ENCODE measurements around the gene ERC2. TPM values are rescaled to one million over a fixed set of nuclear protein-coding genes. Genes with fewer than 3 reads are reported as not detected.
A peak's percentile ranks its signal among the peaks of the same experiment; 100 is the strongest.
"Not testable (repeated sequence)": the region's sequence is repeated elsewhere in the genome, so short reads cannot be mapped to it uniquely, and the experiment has no call there.

Gene ERC2
- total and polyA plus RNA-seq, 9 donors, result 0.52 to 2.0 (median 0.82) TPM

DNA sequence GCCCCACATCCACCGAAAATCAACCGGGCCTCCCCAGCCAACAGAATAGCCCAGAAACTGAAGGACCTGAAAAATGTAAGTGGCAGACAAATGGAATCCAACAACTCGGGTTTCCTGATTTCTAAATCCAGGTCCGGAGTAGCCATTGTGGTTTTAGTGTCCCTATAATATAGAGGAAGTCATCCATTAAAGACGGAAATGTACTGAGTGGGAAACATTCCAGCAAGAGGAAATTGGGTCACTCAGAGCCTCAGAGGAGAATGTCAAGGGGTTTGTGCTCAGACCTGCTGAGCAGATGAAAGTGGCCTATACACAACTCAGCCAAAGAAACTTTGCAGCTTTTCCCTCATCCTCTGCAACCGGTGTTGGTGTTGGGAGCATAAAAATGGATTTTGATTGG is 366.7 kb downstream of the ERC2 start:
- no peaks in the 10 kb centered on the region for H3K9me3 ChIP-seq (replicated peaks; ENCODE audit: control insufficient read depth, low read depth, low read length)
- H3K36me3 ChIP-seq (ENCODE audit: control insufficient read depth, insufficient read depth, low read length), result no peaks in the 10 kb centered on the region
- no peaks in the 10 kb centered on the region for H3K4me1 ChIP-seq (ENCODE audit: control insufficient read depth, insufficient read depth, low read length)
- no peak overlapping the region for H3K4me3 ChIP-seq (ENCODE audit: low read length)
- WGBS (ENCODE audit: insufficient coverage), result 45% methylated on average over 2 of the region's 6 CpGs
- H3K27ac ChIP-seq (ENCODE audit: low read length), result no peak overlapping the region
- no peak for DNase-seq
- H3K27me3 ChIP-seq (ENCODE audit: control insufficient read depth, insufficient read depth, low read length), result no peaks in the 10 kb centered on the region

- no CpG with 5 or more reads among the region's 2 CpGs for WGBS (ENCODE audit: insufficient coverage)
- H3K4me3 ChIP-seq (ENCODE audit: low read length), result no peak overlapping the region
- H3K9me3 ChIP-seq (replicated peaks; ENCODE audit: control insufficient read depth, low read depth, low read length), result no peaks in the 10 kb centered on the region
- DNase-seq, result peak; percentile 92
- H3K27ac ChIP-seq (ENCODE audit: low read length), result no peak overlapping the region
- H3K36me3 ChIP-seq (ENCODE audit: control insufficient read depth, insufficient read depth, low read length), result no peaks in the 10 kb centered on the region
- no peaks in the 10 kb centered on the region for H3K4me1 ChIP-seq (ENCODE audit: control insufficient read depth, insufficient read depth, low read length)
- no peaks in the 10 kb centered on the region for H3K27me3 ChIP-seq (ENCODE audit: control insufficient read depth, insufficient read depth, low read length)
Measured at GRCh38 chr3:56096999-56097398, 371.3 kb downstream of the ERC2 start.

DNA sequence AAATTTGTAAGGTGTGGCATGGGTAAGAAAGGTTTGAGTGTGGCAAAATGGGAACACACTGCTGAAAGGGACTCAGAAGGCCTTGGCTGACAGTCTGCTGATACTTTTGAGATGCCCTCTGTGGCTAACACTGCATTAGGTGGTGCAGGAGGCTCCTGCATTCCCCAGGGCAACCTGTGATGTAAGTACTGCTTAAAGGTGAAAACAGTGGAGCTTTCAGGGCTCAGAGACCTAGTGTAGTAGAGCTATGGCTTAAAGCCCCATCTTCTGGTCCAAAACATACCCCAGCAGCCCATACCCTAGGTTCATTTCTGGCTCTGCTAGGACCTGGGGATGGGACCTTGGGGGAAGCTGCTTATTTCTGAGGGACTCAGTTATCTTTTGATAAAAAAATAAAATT is 374.1 kb downstream of the ERC2 start:
- Histone ChIP-seq H3K9me3 (replicated peaks; ENCODE audit: control insufficient read depth, low read depth, low read length) (no peaks in the 10 kb centered on the region), H3K27me3 (ENCODE audit: control insufficient read depth, insufficient read depth, low read length) (no peaks in the 10 kb centered on the region), H3K27ac (ENCODE audit: low read length) (no peak overlapping the region), H3K36me3 (ENCODE audit: control insufficient read depth, insufficient read depth, low read length) (no peaks in the 10 kb centered on the region), H3K4me3 (ENCODE audit: low read length) (no peak overlapping the region), H3K4me1 (ENCODE audit: control insufficient read depth, insufficient read depth, low read length) (no peaks in the 10 kb centered on the region)
- no peak for DNase-seq

DNA sequence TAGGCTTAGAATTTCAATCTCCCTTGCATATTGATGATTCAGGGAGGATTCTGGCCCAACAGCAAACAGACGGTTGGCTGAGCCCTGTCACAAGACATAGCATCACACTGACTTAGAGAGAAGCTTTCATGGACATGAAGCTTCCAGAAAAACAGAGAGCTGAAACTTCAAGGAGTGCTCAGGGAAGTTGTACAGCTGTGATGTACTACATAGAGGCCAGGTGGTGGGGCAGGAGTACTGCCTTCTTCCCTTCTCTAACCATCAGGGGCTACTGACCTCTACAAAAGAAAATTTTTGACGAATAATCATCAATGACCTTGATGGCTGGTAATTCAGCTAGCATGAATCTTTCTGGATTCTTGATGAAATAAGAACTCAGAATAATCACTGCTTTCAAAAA is 378.5 kb downstream of the ERC2 start:
- Histone ChIP-seq H3K4me3 (ENCODE audit: low read length) (no peak overlapping the region), H3K4me1 (ENCODE audit: control insufficient read depth, insufficient read depth, low read length) (no peaks in the 10 kb centered on the region), H3K9me3 (replicated peaks; ENCODE audit: control insufficient read depth, low read depth, low read length) (no peaks in the 10 kb centered on the region), H3K27me3 (ENCODE audit: control insufficient read depth, insufficient read depth, low read length) (no peaks in the 10 kb centered on the region), H3K27ac (ENCODE audit: low read length) (no peak overlapping the region), H3K36me3 (ENCODE audit: control insufficient read depth, insufficient read depth, low read length) (no peaks in the 10 kb centered on the region)
- no CpG with 5 or more reads among the region's 2 CpGs for WGBS (ENCODE audit: insufficient coverage)
- DNase-seq, result no peak

GRCh38 chr3:56087451-56088053 is 380.7 kb downstream of the ERC2 start:
- Histone ChIP-seq H3K9me3 (replicated peaks; ENCODE audit: control insufficient read depth, low read depth, low read length) (no peaks in the 10 kb centered on the region), H3K27ac (ENCODE audit: low read length) (peak overlapping the region; percentile 47), H3K4me3 (ENCODE audit: low read length) (no peak overlapping the region), H3K4me1 (ENCODE audit: control insufficient read depth, insufficient read depth, low read length) (no peaks in the 10 kb centered on the region), H3K36me3 (ENCODE audit: control insufficient read depth, insufficient read depth, low read length) (no peaks in the 10 kb centered on the region), H3K27me3 (ENCODE audit: control insufficient read depth, insufficient read depth, low read length) (no peaks in the 10 kb centered on the region)
- WGBS (ENCODE audit: insufficient coverage), result no CpG with 5 or more reads among the region's 10 CpGs
- peak; percentile 60 for DNase-seq

GRCh38 chr3:56086355-56086754 is 381.9 kb downstream of the ERC2 start:
- DNase-seq, result no peak
- H3K27ac ChIP-seq (ENCODE audit: low read length), result peak overlapping the region; percentile 13
- H3K4me3 ChIP-seq (ENCODE audit: low read length), result no peak overlapping the region
- no peaks in the 10 kb centered on the region for H3K9me3 ChIP-seq (replicated peaks; ENCODE audit: control insufficient read depth, low read depth, low read length)
- WGBS (ENCODE audit: insufficient coverage), result no CpG with 5 or more reads among the region's 1 CpG
- no peaks in the 10 kb centered on the region for H3K27me3 ChIP-seq (ENCODE audit: control insufficient read depth, insufficient read depth, low read length)
- no peaks in the 10 kb centered on the region for H3K4me1 ChIP-seq (ENCODE audit: control insufficient read depth, insufficient read depth, low read length)
- no peaks in the 10 kb centered on the region for H3K36me3 ChIP-seq (ENCODE audit: control insufficient read depth, insufficient read depth, low read length)

DNA sequence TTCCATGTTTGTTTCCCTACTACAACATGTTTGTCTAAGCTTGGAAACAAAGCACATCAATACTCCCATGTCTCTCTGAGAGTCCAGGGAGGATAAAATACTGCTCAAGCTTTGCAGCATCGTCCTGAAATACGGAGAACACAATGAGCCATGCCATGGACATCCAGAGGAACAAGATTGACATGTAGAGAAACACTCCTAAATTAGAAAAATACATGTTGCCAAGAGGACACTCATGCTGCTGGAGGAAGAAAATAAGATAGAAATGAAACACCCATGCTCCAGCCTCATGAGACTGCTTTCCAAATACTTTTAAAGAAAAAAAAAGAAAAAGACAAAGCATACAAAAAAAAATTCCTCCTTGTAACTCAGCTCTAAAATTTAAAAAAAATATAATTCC is 387.0 kb downstream of the ERC2 start:
- no peaks in the 10 kb centered on the region for H3K4me1 ChIP-seq (ENCODE audit: control insufficient read depth, insufficient read depth, low read length)
- H3K27me3 ChIP-seq (ENCODE audit: control insufficient read depth, insufficient read depth, low read length), result no peaks in the 10 kb centered on the region
- no peak overlapping the region for H3K27ac ChIP-seq (ENCODE audit: low read length)
- no peaks in the 10 kb centered on the region for H3K9me3 ChIP-seq (replicated peaks; ENCODE audit: control insufficient read depth, low read depth, low read length)
- H3K4me3 ChIP-seq (ENCODE audit: low read length), result no peak overlapping the region
- no CpG with 5 or more reads among the region's 2 CpGs for WGBS (ENCODE audit: insufficient coverage)
- H3K36me3 ChIP-seq (ENCODE audit: control insufficient read depth, insufficient read depth, low read length), result no peaks in the 10 kb centered on the region
- DNase-seq, result peak; percentile 35

- H3K27ac ChIP-seq (ENCODE audit: low read length), result no peak overlapping the region
- H3K4me3 ChIP-seq (ENCODE audit: low read length), result no peak overlapping the region
- WGBS (ENCODE audit: insufficient coverage), result 50% methylated on average over 1 of the region's 2 CpGs
- H3K27me3 ChIP-seq (ENCODE audit: control insufficient read depth, insufficient read depth, low read length), result no peaks in the 10 kb centered on the region
- H3K36me3 ChIP-seq (ENCODE audit: control insufficient read depth, insufficient read depth, low read length), result no peaks in the 10 kb centered on the region
- peak; percentile 68 for DNase-seq
- H3K4me1 ChIP-seq (ENCODE audit: control insufficient read depth, insufficient read depth, low read length), result no peaks in the 10 kb centered on the region
- no peaks in the 10 kb centered on the region for H3K9me3 ChIP-seq (replicated peaks; ENCODE audit: control insufficient read depth, low read depth, low read length)
Measured at GRCh38 chr3:56076746-56077145, 391.5 kb downstream of the ERC2 start.

- H3K9me3 ChIP-seq (replicated peaks; ENCODE audit: control insufficient read depth, low read depth, low read length), result no peaks in the 10 kb centered on the region
- H3K4me1 ChIP-seq (ENCODE audit: control insufficient read depth, insufficient read depth, low read length), result no peaks in the 10 kb centered on the region
- 60% methylated on average over 1 of the region's 1 CpG for WGBS (ENCODE audit: insufficient coverage)
- no peaks in the 10 kb centered on the region for H3K27me3 ChIP-seq (ENCODE audit: control insufficient read depth, insufficient read depth, low read length)
- no peak overlapping the region for H3K27ac ChIP-seq (ENCODE audit: low read length)
- no peak for DNase-seq
- no peak overlapping the region for H3K4me3 ChIP-seq (ENCODE audit: low read length)
- H3K36me3 ChIP-seq (ENCODE audit: control insufficient read depth, insufficient read depth, low read length), result no peaks in the 10 kb centered on the region
Measured at GRCh38 chr3:56075089-56075488, 393.2 kb downstream of the ERC2 start.

DNA sequence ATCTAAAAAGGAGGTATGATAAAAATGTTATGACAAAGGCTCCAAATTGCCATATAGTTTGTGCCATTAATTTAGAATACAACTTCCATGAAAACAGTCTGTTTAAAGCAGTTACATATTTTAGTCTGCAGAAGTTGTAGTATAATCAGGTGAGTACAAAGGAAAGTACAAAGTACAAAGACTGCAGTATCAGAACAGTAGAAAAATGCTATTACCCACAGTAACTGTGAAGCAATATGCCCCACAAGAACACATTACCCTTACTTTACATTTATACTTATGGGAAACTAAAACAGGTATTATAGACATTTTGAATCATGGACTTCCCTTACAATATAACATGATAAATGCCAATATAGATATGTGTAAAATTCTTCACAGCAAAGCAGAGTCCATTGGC is 398.5 kb downstream of the ERC2 start:
- Histone ChIP-seq H3K4me1 (ENCODE audit: control insufficient read depth, insufficient read depth, low read length) (no peaks in the 10 kb centered on the region), H3K27me3 (ENCODE audit: control insufficient read depth, insufficient read depth, low read length) (no peaks in the 10 kb centered on the region), H3K4me3 (ENCODE audit: low read length) (no peak overlapping the region), H3K36me3 (ENCODE audit: control insufficient read depth, insufficient read depth, low read length) (no peaks in the 10 kb centered on the region), H3K27ac (ENCODE audit: low read length) (no peak overlapping the region), H3K9me3 (replicated peaks; ENCODE audit: control insufficient read depth, low read depth, low read length) (no peaks in the 10 kb centered on the region)
- DNase-seq, result no peak

DNA sequence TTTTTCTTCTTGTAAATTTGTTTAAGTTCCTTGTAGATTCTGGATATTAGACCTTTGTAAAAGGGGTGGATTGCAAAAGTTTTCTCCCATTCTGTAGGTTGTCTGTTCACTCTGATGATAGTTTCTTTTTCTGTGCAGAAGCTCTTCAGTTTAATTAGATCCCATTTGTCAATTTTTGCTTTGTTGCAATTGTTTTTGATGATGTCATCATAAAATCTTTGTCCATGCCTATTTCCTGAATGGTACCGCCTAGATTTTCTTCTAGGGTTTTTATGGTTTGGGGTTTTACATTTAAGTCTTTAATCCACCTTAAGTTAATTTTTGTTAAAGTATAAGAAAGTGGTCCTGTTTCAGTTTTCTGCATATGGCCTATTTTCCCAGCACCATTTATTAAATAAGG is 401.9 kb downstream of the ERC2 start:
- H3K36me3 ChIP-seq (ENCODE audit: control insufficient read depth, insufficient read depth, low read length); H3K9me3 ChIP-seq (replicated peaks; ENCODE audit: control insufficient read depth, low read depth, low read length); H3K4me1 ChIP-seq (ENCODE audit: control insufficient read depth, insufficient read depth, low read length); H3K27me3 ChIP-seq (ENCODE audit: control insufficient read depth, insufficient read depth, low read length); H3K27ac ChIP-seq (ENCODE audit: low read length); DNase-seq; H3K4me3 ChIP-seq (ENCODE audit: low read length): not testable (repeated sequence)
- WGBS (ENCODE audit: insufficient coverage), result no CpG with 5 or more reads among the region's 1 CpG

All from muscle of leg (tissue), 11 donors.